ENCODE results near the gene RAPH1. TPM values are rescaled to one million over a fixed set of nuclear protein-coding genes. Genes with fewer than 3 reads are reported as not detected.

The RAPH1 gene
- total RNA-seq, 1 experiment from 2014 or later: 29.7 TPM

DNA sequence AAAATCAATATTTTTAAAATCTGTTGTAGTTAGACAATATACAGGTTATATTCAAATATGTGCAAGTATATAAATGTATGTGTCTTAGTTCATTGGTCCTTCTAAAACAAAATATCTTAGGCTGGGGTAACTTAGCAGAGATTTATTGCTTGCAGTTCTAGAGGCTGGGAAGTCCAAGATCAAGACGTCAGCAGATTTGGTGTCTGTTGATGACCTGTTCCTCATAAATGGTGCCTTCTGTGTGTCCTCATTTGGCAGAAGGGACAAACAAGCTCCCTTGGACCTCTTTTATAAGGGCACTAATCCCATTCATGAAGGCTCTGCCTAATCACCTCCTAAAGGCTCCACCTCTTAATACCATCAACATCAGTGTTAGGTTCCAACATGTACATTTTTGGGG is 175.7 kb downstream of the RAPH1 start:
- peaks cover 7% of the 10 kb centered on the region for H3K36me3 ChIP-seq (ENCODE audit: insufficient read depth, low read length, poor library complexity, severe bottlenecking)
- no peak for DNase-seq (ENCODE audit: low spot score)
- no peak overlapping the region for H3K4me3 ChIP-seq (ENCODE audit: low read depth, low read length, poor library complexity, severe bottlenecking)
- TF ChIP-seq EZH2 (IDR thresholded peaks at IDR 0.05; ENCODE audit: borderline replicate concordance, low read depth, low read length, poor library complexity, severe bottlenecking): no peak
- TF ChIP-seq, protein P1, sequence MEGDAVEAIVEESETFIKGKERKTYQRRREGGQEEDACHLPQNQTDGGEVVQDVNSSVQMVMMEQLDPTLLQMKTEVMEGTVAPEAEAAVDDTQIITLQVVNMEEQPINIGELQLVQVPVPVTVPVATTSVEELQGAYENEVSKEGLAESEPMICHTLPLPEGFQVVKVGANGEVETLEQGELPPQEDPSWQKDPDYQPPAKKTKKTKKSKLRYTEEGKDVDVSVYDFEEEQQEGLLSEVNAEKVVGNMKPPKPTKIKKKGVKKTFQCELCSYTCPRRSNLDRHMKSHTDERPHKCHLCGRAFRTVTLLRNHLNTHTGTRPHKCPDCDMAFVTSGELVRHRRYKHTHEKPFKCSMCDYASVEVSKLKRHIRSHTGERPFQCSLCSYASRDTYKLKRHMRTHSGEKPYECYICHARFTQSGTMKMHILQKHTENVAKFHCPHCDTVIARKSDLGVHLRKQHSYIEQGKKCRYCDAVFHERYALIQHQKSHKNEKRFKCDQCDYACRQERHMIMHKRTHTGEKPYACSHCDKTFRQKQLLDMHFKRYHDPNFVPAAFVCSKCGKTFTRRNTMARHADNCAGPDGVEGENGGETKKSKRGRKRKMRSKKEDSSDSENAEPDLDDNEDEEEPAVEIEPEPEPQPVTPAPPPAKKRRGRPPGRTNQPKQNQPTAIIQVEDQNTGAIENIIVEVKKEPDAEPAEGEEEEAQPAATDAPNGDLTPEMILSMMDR (conservative IDR thresholded peaks at IDR 0.05; ENCODE audit: low read depth, low read length): no peak
- CTCF ChIA-PET: no interaction called here
- H3K9me3 ChIP-seq (ENCODE audit: low read depth, low read length, poor library complexity, severe bottlenecking): no peaks in the 10 kb centered on the region
- intact Hi-C loops (cut with micrococcal nuclease; ENCODE audit: unreplicated experiment): no loop called here
- no TSS peak for BruUV-seq (replicated peaks)
- POLR2A ChIA-PET (ENCODE audit: low non-redundant PET): no interaction called here
- no peaks in the 10 kb centered on the region for H3K4me1 ChIP-seq (ENCODE audit: insufficient read depth, low read length, poor library complexity, severe bottlenecking)
- H3K27ac ChIP-seq (ENCODE audit: low read depth, low read length, poor library complexity, severe bottlenecking): no peak overlapping the region
- H3K27me3 ChIP-seq (replicated peaks; ENCODE audit: insufficient read depth, low read depth, low read length, poor library complexity): no peaks in the 10 kb centered on the region

- Histone ChIP-seq H3K36me3 (ENCODE audit: insufficient read depth, low read length, poor library complexity, severe bottlenecking) (peaks cover 9% of the 10 kb centered on the region), H3K27ac (ENCODE audit: low read depth, low read length, poor library complexity, severe bottlenecking) (no peak overlapping the region), H3K4me3 (ENCODE audit: low read depth, low read length, poor library complexity, severe bottlenecking) (no peak overlapping the region), H3K9me3 (ENCODE audit: low read depth, low read length, poor library complexity, severe bottlenecking) (no peaks in the 10 kb centered on the region), H3K27me3 (replicated peaks; ENCODE audit: insufficient read depth, low read depth, low read length, poor library complexity) (no peaks in the 10 kb centered on the region), H3K4me1 (ENCODE audit: insufficient read depth, low read length, poor library complexity, severe bottlenecking) (no peaks in the 10 kb centered on the region)
- intact Hi-C loops (cut with micrococcal nuclease; ENCODE audit: unreplicated experiment): no loop called here
- DNase-seq (ENCODE audit: low spot score): no peak
- no peak for TF ChIP-seq EZH2 (IDR thresholded peaks at IDR 0.05; ENCODE audit: borderline replicate concordance, low read depth, low read length, poor library complexity, severe bottlenecking)
- TF ChIP-seq, protein P1 (conservative IDR thresholded peaks at IDR 0.05; ENCODE audit: low read depth, low read length): no peak
- BruUV-seq (replicated peaks): no TSS peak
- POLR2A ChIA-PET (ENCODE audit: low non-redundant PET): no interaction called here
- CTCF ChIA-PET: no interaction called here
Measured at GRCh38 chr2:203354966-203355365, 180.1 kb downstream of the RAPH1 start.

GRCh38 chr2:203352604-203353255 is 182.4 kb downstream of the RAPH1 start:
- ChIA-PET CTCF (no interaction called here), POLR2A (ENCODE audit: low non-redundant PET) (no interaction called here)
- DNase-seq (ENCODE audit: low spot score): no peak
- Histone ChIP-seq H3K36me3 (ENCODE audit: insufficient read depth, low read length, poor library complexity, severe bottlenecking) (peaks cover 9% of the 10 kb centered on the region), H3K27ac (ENCODE audit: low read depth, low read length, poor library complexity, severe bottlenecking) (no peak overlapping the region), H3K4me3 (ENCODE audit: low read depth, low read length, poor library complexity, severe bottlenecking) (no peak overlapping the region), H3K27me3 (replicated peaks; ENCODE audit: insufficient read depth, low read depth, low read length, poor library complexity) (no peaks in the 10 kb centered on the region), H3K9me3 (ENCODE audit: low read depth, low read length, poor library complexity, severe bottlenecking) (no peaks in the 10 kb centered on the region), H3K4me1 (ENCODE audit: insufficient read depth, low read length, poor library complexity, severe bottlenecking) (no peaks in the 10 kb centered on the region)
- TF ChIP-seq EZH2 (IDR thresholded peaks at IDR 0.05; ENCODE audit: borderline replicate concordance, low read depth, low read length, poor library complexity, severe bottlenecking): no peak
- TF ChIP-seq, protein P1 (conservative IDR thresholded peaks at IDR 0.05; ENCODE audit: low read depth, low read length): no peak
- BruUV-seq (replicated peaks): no TSS peak
- intact Hi-C loops (cut with micrococcal nuclease; ENCODE audit: unreplicated experiment): no loop called here
